ENCODE measurements around the gene WNT1.
A peak's percentile ranks its signal among the peaks of the same experiment; 100 is the strongest.

Gene WNT1

GRCh38 chr12:49000346-49000745 lies 22.2 kb downstream of the WNT1 start:
- DNase-seq (ENCODE audit: low spot score) = no peak

- no peak for DNase-seq (ENCODE audit: low spot score)
These were observed 30.8 kb downstream of the WNT1 start for GRCh38 chr12:49008943-49009342.

- DNase-seq (ENCODE audit: low spot score) = no peak
These were observed 32.1 kb downstream of the WNT1 start for GRCh38 chr12:49010092-49010668.

- DNase-seq (ENCODE audit: low spot score) = no peak
These were observed 34.6 kb downstream of the WNT1 start for GRCh38 chr12:49012739-49013138.

GRCh38 chr12:49013428-49013827 lies 35.3 kb downstream of the WNT1 start:
- DNase-seq (ENCODE audit: low spot score) = peak; percentile 40

- DNase-seq (ENCODE audit: low spot score) = peak; percentile 38
These were observed 36.4 kb downstream of the WNT1 start for GRCh38 chr12:49014547-49014946.

GRCh38 chr12:49015196-49015595 lies 37.1 kb downstream of the WNT1 start:
- DNase-seq (ENCODE audit: low spot score) = peak; percentile 13

GRCh38 chr12:49017891-49018260 lies 39.8 kb downstream of the WNT1 start:
- DNase-seq (ENCODE audit: low spot score) = no peak

- peak; percentile 96 for DNase-seq (ENCODE audit: low spot score)
These were observed 40.4 kb downstream of the WNT1 start, which contains the start of gene PRKAG1 for GRCh38 chr12:49018261-49019119. TSS of gene PRKAG1 (minus strand) at chr12:49018776. CDS start at chr12:49018740, 36 bp downstream.

- no peak for DNase-seq (ENCODE audit: low spot score)
These were observed 41.0 kb downstream of the WNT1 start for GRCh38 chr12:49019120-49019430.

GRCh38 chr12:49019443-49020324 lies 41.6 kb downstream of the WNT1 start:
- peak; percentile 26 for DNase-seq (ENCODE audit: low spot score)

- no peak for DNase-seq (ENCODE audit: low spot score)
These were observed 42.3 kb downstream of the WNT1 start for GRCh38 chr12:49020441-49020840.

- DNase-seq (ENCODE audit: low spot score) = no peak
These were observed 43.3 kb downstream of the WNT1 start for GRCh38 chr12:49021292-49021915.

- no peak for DNase-seq (ENCODE audit: low spot score)
These were observed 44.5 kb downstream of the WNT1 start for GRCh38 chr12:49022558-49023178.

- DNase-seq (ENCODE audit: low spot score) = no peak
These were observed 45.7 kb downstream of the WNT1 start for GRCh38 chr12:49023812-49024211.

GRCh38 chr12:49024543-49024942 lies 46.4 kb downstream of the WNT1 start:
- DNase-seq (ENCODE audit: low spot score) = no peak

GRCh38 chr12:49025463-49025862 lies 47.3 kb downstream of the WNT1 start:
- DNase-seq (ENCODE audit: low spot score) = no peak

GRCh38 chr12:49026101-49026500 lies 48.0 kb downstream of the WNT1 start:
- no peak for DNase-seq (ENCODE audit: low spot score)

- DNase-seq (ENCODE audit: low spot score) = no peak
These were observed 48.8 kb downstream of the WNT1 start for GRCh38 chr12:49026678-49027480.

GRCh38 chr12:49027846-49028555 lies 49.9 kb downstream of the WNT1 start:
- no peak for DNase-seq (ENCODE audit: low spot score)
